Tibial nerve (tissue), 4 donors: Measurements from ENCODE around the gene DHRSX. TPM values are rescaled to one million over a fixed set of nuclear protein-coding genes. Genes with fewer than 3 reads are reported as not detected.
"Not testable (repeated sequence)": the region's sequence is repeated elsewhere in the genome, so short reads cannot be mapped to it uniquely, and the experiment has no call there.

Experiments
- DNase-seq, 2 donors: peaks; one replicate each; pipeline ENCODE4 v3.0.0-alpha.2; 2019; ENCODE audit warnings: low spot score in 2 of 2
- H3K27ac ChIP-seq, 4 donors: fragments of 200-600 bp; sonication (generic) in 3 of 4; one replicate each; pipeline ENCODE4 v1.5.1; 2017 to 2019; ENCODE audit warnings: mild to moderate bottlenecking in 1 of 4
- H3K27me3 ChIP-seq, 2 donors: fragments of 200-600 bp; sonication (generic) in 1 of 2; one replicate each; pipeline versions ENCODE4 v1.5.1 to v1.6.0; 2017 to 2019
- H3K36me3 ChIP-seq, 3 donors: fragments of 200-600 bp; sonication (generic); one replicate each; pipeline ENCODE4 v1.5.1; 2018 to 2019
- H3K4me1 ChIP-seq, 4 donors: fragments of 200-600 bp; sonication (generic) in 3 of 4; one replicate each; pipeline ENCODE4 v1.5.1; 2017 to 2019
- H3K4me3 ChIP-seq, 4 donors: fragments of 200-600 bp; sonication (generic) in 3 of 4; one replicate each; pipeline ENCODE4 v1.5.1; 2017 to 2019; ENCODE audit warnings: mild to moderate bottlenecking in 1 of 4, moderate library complexity in 1 of 4
- H3K9me3 ChIP-seq, 4 donors: fragments of 200-600 bp; sonication (generic) in 3 of 4; one replicate each; pipeline ENCODE4 v1.5.1; 2017 to 2019
- EP300 ChIP-seq, 2 donors: sonication (generic); formaldehyde crosslinking; IDR thresholded peaks; one replicate each; pipeline ENCODE4 v1.6.1; 2017; ENCODE audit warnings: antibody characterized with exemption in 2 of 2, mild to moderate bottlenecking in 1 of 2
- POLR2A ChIP-seq, 2 donors: fragments of 450-650 bp; IDR thresholded peaks; one replicate each; pipeline ENCODE4 v1.6.1; 2017; ENCODE audit warnings: antibody characterized with exemption in 2 of 2, mild to moderate bottlenecking in 2 of 2, moderate library complexity in 2 of 2
- WGBS, 2 donors: methylation state at CpG; one replicate each; pipeline ENCODE4 v1.1.5; 2018; 5-methylcytosine and 5-hydroxymethylcytosine counted together
- total RNA-seq, 4 donors: library from RNA; depleted of rRNA; stranded (reverse); fragments of >200 nt; gene quantifications; one replicate each; pipeline ENCODE4 v1.1.0, GENCODE V29; 2016
- TF ChIP-seq, protein P1 (sequence below), 5 experiments: fragments of 200-600 bp in 3 of 5; fragments of 450-650 bp in 2 of 5; sonication (generic) in 3 of 5; IDR thresholded peaks; one replicate each; pipeline ENCODE4 v1.5.1; 2016 to 2019; ENCODE audit warnings: antibody characterized with exemption in 5 of 5, mild to moderate bottlenecking in 3 of 5, moderate library complexity in 2 of 5

The DHRSX gene
- total RNA-seq, 4 donors from 2014 or later = 20.3 to 44.3 (median 31.7) TPM

DNA sequence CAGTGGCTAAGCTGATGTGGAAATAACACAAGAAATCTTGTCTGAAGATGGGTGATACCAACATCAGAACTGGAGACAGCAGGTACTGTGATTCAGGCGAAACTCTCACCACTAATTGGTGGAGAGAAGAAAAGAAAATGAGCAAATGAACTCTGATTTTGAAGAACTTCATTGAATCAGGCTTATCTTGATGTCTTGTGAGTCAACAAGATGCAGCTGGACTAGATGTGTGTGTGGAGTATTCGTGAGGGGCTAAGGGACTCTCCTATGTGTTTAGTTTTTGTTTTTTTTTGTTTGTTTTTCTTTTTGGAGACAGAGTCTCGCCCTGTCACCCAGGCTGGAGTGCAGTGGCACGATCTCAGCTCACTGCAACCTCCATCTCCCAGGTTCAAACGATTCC is 131.6 kb downstream of the DHRSX start:
- Histone ChIP-seq H3K36me3 (peaks cover 0 to 10% (median 0%) of the 10 kb centered on the region in 3 donors), H3K9me3 (no peaks in the 10 kb centered on the region), H3K27ac (no peak overlapping the region), H3K4me1 (no peaks in the 10 kb centered on the region), H3K4me3 (no peak overlapping the region), H3K27me3 (no peaks in the 10 kb centered on the region)
- TF ChIP-seq, protein P1, sequence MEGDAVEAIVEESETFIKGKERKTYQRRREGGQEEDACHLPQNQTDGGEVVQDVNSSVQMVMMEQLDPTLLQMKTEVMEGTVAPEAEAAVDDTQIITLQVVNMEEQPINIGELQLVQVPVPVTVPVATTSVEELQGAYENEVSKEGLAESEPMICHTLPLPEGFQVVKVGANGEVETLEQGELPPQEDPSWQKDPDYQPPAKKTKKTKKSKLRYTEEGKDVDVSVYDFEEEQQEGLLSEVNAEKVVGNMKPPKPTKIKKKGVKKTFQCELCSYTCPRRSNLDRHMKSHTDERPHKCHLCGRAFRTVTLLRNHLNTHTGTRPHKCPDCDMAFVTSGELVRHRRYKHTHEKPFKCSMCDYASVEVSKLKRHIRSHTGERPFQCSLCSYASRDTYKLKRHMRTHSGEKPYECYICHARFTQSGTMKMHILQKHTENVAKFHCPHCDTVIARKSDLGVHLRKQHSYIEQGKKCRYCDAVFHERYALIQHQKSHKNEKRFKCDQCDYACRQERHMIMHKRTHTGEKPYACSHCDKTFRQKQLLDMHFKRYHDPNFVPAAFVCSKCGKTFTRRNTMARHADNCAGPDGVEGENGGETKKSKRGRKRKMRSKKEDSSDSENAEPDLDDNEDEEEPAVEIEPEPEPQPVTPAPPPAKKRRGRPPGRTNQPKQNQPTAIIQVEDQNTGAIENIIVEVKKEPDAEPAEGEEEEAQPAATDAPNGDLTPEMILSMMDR (IDR thresholded peaks at IDR 0.05) = no peak
- TF ChIP-seq POLR2A (IDR thresholded peaks at IDR 0.05) (no peak), EP300 (IDR thresholded peaks at IDR 0.05) (no peak)
- 86 to 90% methylated on average over 5 of the region's 5 CpGs for WGBS, 2 donors
- DNase-seq = no peak

DNA sequence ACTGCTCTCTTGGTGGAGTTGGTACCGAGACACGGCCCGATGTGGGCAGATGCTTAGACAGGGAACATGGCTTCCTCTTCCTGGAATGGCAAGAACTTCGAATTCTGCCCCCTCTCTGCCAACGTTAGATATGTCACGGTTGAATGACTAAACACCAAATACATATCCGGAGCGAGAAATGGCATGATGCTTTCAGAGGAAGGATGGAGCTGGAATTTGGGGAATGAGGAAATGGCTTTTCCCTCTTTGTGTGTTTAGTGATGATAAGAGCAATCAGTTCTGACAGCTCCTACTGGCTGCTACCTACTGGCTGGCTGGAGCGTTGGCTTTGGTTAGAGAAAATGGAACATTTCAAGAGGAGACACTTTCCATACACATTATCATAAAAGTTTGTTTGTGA is 140.0 kb downstream of the DHRSX start:
- DNase-seq = no peak
- Histone ChIP-seq H3K36me3 (peaks cover 0 to 8% (median 0%) of the 10 kb centered on the region in 3 donors), H3K27me3 (no peaks in the 10 kb centered on the region), H3K4me1 (no peaks in the 10 kb centered on the region), H3K4me3 (no peak overlapping the region), H3K9me3 (peaks cover 0 to 2% (median 0%) of the 10 kb centered on the region in 4 donors), H3K27ac (no peak overlapping the region)
- WGBS, 2 donors = 93 to 95% methylated on average over 9 of the region's 9 CpGs
- TF ChIP-seq EP300 (IDR thresholded peaks at IDR 0.05) (no peak), POLR2A (IDR thresholded peaks at IDR 0.05) (no peak)
- TF ChIP-seq, protein P1 (IDR thresholded peaks at IDR 0.05) = no peak

DNA sequence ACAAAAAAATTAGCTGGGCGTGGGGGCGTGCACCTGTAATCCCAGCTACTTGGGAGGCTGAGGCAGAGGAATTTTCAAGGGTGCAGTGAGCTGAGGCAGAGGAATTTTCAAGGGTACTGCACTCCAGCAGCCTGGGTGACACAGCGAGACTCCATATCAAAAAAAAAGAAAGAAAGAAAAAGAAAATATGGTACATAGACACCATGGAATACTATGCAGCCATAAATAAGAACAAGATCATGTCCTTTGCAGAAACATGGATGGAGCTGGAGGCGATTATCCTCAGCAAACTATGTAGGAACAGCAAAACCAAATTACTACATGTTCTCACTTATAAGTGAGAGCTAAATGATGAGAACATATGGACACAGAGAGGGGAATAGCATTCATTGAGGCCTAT is 141.3 kb downstream of the DHRSX start:
- H3K4me3 ChIP-seq, H3K9me3 ChIP-seq, H3K4me1 ChIP-seq, DNase-seq, H3K27ac ChIP-seq, H3K27me3 ChIP-seq: not testable (repeated sequence)
- WGBS, 2 donors = 83 to 98% methylated on average over 4 of the region's 4 CpGs
- peaks cover 0 to 10% (median 0%) of the 10 kb centered on the region in 3 donors for H3K36me3 ChIP-seq

GRCh38 chrX:2351999-2352995 is 148.5 kb downstream of the DHRSX start:
- Histone ChIP-seq H3K9me3 (no peaks in the 10 kb centered on the region), H3K36me3 (peaks cover 0 to 16% (median 0%) of the 10 kb centered on the region in 3 donors), H3K4me3 (no peak overlapping the region), H3K4me1 (no peaks in the 10 kb centered on the region), H3K27ac (no peak overlapping the region), H3K27me3 (no peaks in the 10 kb centered on the region)
- WGBS, 2 donors = 92 to 93% methylated on average over 19 of the region's 19 CpGs
- TF ChIP-seq, protein P1 (IDR thresholded peaks at IDR 0.05) = no peak
- TF ChIP-seq EP300 (IDR thresholded peaks at IDR 0.05) (no peak), POLR2A (IDR thresholded peaks at IDR 0.05) (no peak)
- DNase-seq = no peak

DNA sequence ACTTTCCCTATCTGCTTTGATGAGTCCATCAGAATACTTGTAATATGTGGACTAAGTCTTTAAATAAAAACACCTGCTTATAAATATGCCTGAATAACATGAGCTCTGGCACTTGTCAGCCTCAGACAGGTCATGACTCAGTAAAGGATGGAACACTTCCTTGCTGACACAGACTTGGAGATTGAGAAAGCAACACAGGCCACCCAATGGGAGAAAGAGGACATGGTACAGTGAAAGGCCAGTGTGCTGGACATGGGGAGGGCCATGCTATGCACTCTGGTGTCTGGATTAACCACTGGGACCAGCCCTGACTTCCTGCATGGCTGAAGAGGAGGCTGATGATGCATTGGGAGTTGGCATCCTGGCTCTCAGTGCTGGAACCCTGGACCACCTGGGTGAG is 149.5 kb downstream of the DHRSX start:
- DNase-seq = no peak
- Histone ChIP-seq H3K36me3 (peaks cover 0 to 16% (median 0%) of the 10 kb centered on the region in 3 donors), H3K9me3 (no peaks in the 10 kb centered on the region), H3K27me3 (no peaks in the 10 kb centered on the region), H3K4me3 (no peak overlapping the region), H3K4me1 (no peaks in the 10 kb centered on the region), H3K27ac (no peak overlapping the region)
- TF ChIP-seq EP300 (IDR thresholded peaks at IDR 0.05) (no peak), POLR2A (IDR thresholded peaks at IDR 0.05) (no peak)
- TF ChIP-seq, protein P1 (IDR thresholded peaks at IDR 0.05) = no peak

GRCh38 chrX:2350703-2351102 is 150.1 kb downstream of the DHRSX start:
- DNase-seq, H3K27ac ChIP-seq, H3K4me1 ChIP-seq, H3K27me3 ChIP-seq, H3K9me3 ChIP-seq, H3K4me3 ChIP-seq: not testable (repeated sequence)
- 86 to 98% methylated on average over 4 of the region's 4 CpGs for WGBS, 2 donors
- H3K36me3 ChIP-seq = peaks cover 0 to 18% (median 0%) of the 10 kb centered on the region in 3 donors

GRCh38 chrX:2350036-2350435 is 150.7 kb downstream of the DHRSX start:
- H3K36me3 ChIP-seq = peaks cover 0 to 25% (median 0%) of the 10 kb centered on the region in 3 donors
- not testable (repeated sequence) for H3K4me3 ChIP-seq, H3K27me3 ChIP-seq, H3K4me1 ChIP-seq, H3K9me3 ChIP-seq, DNase-seq, H3K27ac ChIP-seq
- 96 to 97% methylated on average over 9 of the region's 9 CpGs for WGBS, 2 donors
